Activated CD8-positive, alpha-beta memory T cell treated with anti-CD3 and anti-CD28 coated beads for 24 hours (primary cell): Measurements from ENCODE around the gene C1QTNF7.

Source experiments
- DNase-seq: peaks from one replicate; pipeline ENCODE4 v3.0.0-alpha.2; 2020

C1QTNF7 gene

DNA sequence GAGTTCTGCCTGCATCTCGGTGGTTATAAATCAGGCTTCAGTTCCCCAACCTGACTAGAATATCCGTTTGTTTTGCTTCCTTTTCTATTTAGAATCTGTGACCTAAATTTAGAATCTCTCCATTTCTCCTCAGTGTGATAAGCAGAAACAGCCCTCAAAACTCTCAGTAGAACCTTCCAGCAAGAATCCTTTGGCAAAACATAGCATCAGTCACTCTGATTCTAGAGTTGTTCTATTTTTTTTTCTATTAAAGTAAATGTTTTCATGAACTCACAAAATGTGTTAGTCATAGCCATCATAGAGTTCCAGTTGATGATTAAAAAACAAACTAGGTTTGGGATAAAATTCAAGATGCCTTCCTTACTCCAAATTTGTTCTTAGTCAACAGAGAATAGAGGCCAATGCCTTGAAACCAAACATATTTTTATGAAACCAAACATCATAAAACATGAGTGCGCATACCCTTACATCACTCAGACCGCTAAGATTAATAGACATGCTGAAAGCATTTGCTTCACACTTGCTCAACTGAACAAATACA, 13.2 kb upstream of the C1QTNF7 start:
- DNase-seq, result no peak

DNA sequence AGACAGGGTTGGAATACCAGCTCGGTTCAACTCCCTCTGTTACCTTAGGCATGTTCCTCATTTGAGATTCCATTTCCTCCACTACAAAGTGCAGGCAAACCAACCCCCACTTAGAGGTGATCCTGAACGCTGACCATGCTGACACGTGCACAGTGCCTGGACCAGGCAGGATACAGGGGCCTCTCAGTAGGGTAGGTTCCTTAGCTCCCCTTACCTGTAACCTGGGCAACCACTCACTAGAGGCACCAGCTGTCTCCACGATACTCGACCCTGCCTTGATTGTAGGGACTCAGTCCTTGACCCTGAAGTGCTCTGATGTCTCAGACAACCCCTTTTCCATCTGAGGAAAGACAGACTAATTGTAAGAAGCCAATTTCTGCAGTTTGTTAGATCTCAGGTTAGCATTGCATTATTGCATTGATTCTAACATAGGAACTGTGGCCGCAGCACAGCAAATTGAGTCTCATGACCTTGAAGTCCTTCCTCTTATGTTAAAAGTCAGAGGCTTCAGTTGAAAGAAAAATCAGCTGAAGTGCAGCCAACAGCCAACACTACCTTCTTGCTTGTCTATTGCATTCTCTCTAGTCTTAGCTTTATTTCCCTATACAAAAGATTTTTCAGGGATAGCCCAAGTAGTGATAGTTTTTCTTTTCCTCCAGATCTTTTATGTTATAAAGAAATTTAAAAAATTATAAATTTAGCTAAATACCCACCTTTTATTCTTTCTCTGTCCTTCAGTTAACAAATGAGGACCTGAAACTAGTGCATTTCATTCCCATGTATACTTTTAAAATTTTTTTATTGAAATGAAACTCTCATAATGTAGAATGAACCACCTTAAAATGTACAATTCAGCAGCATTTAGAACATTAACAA, 11.2 kb upstream of the C1QTNF7 start:
- DNase-seq, result no peak

DNA sequence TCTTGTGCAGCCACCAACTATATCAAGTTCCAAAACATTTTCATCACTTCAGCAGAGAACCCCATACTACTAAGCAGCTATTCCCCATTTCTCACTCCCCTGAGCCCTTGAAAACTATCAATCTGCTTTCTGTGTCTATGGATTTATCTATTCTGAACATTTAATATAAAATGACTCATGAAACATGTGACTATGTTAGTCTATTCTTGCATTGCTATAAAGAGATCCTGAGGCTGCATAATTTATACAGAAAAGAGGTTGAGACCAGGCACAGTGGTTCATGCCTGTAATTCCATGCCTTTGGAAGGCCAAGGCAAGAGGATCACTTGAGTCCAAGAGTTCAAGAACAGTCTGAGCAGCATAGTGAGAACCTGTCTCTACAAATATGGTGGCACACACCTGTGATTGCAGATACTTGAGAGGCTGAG, 10.6 kb upstream of the C1QTNF7 start:
- DNase-seq, result no peak

DNA sequence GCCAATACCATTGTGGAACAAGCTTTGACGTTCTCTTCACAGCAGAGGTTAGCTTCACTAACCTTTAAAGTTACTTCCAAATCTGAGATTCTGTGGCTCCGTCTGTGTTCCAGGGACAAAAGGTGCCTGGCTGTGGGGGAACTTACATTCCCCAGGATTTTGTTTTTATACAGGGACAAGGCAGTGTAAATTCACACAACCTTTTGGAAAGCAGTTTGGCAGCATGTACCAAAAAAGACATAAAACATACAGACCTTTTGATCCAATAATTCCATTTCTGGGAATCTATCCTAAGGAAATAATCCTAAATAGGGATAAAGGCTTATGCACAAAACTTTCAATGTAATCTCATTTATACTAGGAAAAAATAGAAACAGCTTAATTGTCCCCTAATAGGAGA, 8.9 kb upstream of the C1QTNF7 start:
- no peak for DNase-seq

DNA sequence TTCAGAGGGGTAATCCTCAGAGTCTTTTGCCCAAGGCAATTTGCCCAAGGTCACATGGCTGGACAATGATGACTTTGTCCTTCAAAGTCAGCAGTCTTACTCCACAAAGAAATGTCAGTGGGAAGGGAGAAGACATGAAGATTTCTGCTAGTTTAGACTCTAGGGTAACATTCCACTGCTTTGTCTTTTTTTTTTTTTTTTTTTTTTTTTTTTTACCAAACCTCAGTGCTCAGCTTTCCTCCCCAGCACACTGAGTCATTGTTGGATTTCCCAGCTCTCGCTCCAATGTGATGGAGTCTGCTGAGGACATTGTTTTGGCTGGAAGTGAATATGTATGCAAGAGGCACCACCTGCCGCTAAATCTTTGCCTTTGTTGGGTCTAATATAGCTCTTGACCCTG, 7.2 kb upstream of the C1QTNF7 start:
- no peak for DNase-seq

DNA sequence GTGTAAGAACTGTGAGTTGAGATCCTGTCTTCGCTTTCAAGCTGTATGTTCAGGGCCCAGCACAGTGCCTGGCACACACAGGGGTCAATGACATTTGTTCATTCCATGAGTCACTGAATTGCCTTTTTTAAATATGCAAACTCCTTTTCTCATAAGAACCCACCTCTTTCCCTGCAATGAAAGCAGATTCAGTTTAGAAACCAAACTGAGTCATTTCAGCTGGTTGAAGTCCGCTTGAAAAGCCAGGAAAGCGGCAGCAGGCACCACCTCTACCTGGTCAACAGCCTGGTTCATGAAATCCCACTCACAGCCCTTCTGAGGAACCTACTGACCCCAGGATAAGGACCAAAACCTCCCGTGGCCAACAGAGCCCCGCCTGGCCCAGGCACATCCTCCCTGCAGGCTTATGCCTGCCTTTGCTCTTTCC, 4.5 kb upstream of the C1QTNF7 start:
- DNase-seq, result no peak

DNA sequence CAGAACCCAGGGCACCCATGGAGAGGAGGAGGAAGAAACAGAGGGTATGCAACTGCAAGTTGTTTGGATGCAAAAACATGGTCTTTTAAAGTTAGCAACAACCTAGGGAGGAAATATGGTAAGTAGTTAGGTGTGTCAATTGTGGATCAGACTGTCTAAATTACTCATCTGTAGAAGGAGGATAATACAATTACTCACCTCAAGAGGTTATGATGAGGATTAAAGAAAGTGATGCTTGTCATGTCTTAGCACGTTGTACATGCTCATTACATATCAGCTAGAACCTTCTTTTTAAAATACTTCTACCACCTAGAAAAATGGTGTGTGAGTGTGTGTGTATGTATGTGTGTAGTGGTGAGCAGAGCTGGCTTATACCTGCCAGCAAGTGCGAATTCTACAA, 2.3 kb upstream of the C1QTNF7 start:
- DNase-seq, result no peak

DNA sequence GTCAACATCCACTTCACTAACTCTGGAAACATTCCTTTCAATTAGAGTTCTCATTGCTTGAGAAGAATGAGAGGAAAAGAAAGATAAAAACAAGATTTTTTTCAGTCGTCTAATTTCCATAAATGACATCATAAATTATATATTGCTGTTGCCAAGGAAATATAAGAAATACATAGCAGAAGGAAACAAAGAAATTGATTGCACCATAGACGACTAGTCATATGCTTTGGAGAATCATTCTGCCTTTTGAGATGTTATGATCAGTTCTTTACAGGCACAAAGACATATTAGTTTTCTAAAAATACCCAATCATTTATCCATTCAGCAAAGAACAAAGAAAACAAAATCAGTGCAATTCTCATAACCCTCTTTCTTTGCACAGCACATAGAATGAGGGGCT, 672 bp upstream of the C1QTNF7 start:
- DNase-seq, result no peak

DNA sequence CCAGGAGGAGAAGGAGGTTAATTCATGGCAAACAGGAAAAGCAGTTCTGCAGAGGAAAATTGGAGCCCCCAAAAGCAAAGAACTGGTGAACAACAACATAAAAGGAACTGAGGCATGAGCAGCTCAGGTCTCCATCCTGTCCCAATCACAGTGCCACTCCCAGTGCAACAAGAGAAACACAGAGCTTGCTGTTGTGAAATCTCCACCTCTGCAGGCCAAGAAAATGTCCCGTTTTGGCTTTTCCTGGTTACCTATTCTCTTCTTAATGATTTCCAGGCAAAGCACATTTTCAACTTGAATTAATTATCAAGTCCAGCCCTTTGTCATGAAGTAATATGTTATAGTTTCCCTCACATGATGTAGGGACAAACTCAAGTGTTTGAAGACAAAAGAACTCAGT, 778 bp downstream of the C1QTNF7 start:
- no peak for DNase-seq

DNA sequence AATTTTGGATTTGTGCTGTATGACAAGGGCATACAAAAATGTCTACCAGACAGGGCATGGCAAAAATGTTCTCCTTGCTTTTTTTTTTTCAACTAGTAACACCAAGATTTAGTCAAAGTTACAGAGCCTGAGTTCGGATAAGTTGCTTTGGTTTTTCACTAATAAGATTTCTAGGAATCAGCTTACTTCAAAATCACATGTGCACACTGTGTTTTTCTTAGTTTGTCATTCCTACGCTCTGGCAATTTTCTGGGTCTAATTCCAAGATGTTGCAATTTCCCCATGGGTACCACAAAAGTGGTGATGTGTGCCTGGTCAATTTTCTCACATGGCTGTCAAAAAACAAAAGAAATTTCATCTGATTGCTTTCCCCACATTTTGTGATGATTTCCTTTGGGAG, 6.3 kb downstream of the C1QTNF7 start:
- DNase-seq, result no peak

DNA sequence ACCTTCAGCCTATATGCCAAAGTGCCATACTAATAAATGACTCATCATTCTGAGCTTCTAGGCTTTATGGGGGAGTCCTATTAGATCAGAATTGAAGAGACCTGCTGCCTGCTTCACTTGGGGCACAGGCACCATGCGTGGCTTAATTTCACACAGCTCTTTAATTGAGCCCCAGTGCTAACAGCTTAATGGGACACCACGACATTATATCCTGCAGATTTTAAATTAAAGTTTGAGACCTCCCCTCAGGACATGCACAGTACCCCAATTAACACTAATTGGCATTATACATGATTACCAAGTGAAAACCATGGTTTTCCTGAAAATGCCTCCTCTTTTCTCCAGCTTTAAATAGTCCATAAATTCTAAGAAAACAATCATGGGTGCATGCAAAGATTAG, 6.8 kb downstream of the C1QTNF7 start:
- no peak for DNase-seq

DNA sequence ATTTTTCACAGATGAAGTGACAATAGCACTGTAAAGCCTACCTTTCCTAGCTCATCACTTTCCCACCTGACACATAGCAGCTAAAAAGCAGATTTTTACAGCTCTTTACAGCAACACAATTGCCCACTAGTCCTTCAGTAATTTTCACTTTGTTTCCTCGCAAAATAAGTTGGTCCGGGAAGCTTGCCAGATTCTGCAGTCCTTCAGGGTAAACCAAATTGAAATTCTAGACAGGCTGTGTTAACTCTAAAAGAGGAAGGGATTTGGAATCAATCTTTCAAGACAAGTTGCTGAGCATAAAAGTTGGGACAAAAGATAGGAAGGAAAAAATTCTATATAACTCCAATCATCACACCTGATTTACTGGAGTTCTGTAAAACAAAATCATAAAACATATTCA, 8.7 kb downstream of the C1QTNF7 start:
- DNase-seq, result no peak

DNA sequence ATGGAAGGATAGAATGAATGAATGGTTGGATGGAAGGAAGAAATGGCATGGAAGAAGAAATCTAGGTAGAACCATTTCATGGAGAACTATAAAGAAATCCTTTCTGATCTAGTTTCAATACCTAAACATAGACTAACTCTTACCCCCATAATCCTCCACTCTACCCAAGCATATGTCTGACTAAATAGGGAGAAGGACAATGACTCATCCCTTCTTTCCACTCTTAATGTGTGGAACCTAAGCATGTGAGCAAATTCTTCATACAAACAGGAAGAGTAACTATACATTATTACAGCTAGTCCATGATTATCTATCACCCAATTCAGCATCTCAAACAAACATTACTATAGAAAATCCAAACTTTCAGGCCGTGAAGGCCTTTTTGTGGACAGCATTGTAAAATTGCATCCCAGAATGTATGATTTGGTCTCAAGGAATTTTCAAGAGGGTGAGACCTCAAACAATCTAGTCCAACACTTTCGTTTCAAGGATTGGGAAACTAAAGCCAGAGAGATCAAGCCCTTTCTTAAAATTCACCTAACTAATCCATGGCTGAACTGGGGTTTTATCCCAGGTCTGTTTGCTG, 11.2 kb downstream of the C1QTNF7 start:
- DNase-seq, result no peak

DNA sequence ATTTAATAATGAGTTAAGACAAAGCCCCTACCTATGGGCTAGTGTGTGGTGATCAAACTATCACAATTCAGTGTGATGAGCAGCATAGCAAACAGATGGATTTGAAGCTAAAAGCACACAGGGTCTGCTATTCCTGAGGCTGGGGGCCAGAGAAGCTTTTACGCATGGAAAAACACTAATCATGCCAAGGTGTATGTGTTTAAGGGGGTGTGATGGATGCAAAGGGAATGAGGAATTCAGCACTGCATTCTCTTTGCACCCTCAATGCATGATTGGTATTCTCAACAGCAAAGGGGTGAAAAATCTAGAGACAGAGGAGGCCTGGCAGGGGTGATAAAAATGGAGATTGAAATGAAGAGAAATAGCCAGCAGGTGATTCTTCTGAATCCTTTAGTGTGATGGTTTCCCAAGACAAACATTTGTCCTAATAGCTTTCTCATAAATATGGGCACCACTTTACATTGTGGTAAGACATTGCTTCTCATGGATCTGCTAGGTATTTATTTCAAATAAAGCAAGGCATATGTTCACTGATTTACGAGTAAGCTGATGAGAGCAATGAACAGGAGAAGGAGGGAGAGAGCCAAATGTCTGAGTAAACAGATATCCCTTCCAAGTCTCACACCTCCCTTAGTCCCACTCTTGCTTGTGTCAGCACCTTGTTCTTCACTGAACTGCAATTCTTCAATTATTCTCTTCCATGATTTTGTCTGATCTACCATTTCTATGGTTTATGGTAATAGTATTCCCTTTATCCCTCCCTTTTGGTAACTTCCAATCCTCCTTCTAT, 15.7 kb downstream of the C1QTNF7 start:
- DNase-seq, result no peak

DNA sequence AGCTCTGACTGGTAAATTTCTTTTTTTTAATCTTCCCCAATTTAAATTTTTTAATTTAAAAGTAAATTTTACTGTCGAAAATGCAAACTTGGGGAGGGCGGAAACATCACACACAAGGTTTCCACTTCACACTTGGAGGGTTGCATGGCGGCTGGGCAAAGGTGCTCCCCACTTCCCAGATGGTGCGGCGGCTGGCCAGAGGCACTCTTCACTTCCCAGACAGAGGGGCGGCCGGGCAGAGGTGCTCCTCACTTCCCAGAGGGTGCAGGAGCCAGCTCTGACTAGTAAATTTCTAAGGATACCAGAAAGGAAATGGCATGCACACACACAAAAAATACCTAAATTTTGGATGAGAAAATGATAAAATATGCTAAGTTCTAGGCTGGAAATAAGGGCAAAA, 16.4 kb downstream of the C1QTNF7 start:
- DNase-seq, result no peak

DNA sequence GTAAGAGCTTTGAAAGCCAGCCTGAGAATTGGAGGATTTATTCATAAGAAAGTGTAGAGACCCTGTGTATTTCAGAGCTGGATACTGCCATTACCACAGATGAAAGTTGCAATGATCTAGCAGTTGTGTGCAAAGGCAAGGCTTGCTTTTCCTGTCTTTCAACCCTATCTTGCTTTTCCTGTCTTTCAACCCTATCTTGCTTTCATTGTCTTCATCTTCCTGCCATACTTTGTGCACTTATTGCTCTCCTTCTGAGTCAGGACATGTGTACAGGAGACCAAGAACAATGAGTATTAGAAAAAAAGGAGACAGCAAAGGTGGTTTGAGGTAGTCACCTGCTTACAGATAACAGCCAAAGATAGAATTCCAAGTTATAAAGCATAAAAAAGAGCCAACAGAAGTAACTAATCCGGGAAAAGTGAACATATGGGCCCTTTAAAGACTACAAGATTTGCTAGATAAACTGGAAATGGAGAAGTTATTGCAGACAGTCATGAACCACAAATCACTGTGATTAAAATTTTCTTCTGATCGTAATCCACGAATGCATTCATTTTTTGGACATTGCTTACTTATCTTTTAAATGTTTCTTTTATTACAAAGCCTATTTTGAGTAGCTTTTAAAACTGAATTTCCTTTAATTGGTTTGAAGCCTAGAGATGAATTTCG, 17.2 kb downstream of the C1QTNF7 start:
- no peak for DNase-seq

DNA sequence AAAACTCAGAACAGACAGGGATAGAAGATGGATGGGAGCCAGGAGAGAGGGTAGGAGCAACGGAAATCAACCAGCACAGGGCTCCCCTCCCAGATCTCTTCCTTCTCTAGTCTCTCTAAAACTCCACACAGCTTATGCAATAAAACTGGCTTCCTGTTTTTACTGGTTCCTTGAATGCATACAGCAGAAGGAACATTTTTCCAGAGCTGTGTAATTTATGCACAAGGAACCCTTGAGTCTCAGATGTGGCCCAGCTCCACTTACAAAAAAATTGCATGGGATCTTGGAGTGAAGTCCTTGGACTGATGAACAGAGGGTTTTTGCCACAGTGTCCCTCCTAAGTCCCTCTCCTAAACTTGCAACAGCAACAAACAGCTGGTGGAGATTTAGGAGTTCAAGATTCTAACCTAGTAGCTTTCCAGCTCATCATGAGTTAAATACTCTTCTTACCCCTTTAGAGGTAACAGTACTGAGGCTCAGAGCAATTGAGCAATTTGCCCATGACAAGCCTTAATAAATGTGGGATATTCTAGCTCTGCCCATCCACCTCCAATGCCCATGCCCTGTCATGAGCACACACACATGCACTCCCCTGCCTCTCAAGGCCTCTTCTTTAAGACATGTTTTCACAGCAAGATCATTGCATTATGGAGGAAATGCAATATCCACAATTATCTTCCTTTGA, 23.5 kb downstream of the C1QTNF7 start:
- DNase-seq, result no peak

DNA sequence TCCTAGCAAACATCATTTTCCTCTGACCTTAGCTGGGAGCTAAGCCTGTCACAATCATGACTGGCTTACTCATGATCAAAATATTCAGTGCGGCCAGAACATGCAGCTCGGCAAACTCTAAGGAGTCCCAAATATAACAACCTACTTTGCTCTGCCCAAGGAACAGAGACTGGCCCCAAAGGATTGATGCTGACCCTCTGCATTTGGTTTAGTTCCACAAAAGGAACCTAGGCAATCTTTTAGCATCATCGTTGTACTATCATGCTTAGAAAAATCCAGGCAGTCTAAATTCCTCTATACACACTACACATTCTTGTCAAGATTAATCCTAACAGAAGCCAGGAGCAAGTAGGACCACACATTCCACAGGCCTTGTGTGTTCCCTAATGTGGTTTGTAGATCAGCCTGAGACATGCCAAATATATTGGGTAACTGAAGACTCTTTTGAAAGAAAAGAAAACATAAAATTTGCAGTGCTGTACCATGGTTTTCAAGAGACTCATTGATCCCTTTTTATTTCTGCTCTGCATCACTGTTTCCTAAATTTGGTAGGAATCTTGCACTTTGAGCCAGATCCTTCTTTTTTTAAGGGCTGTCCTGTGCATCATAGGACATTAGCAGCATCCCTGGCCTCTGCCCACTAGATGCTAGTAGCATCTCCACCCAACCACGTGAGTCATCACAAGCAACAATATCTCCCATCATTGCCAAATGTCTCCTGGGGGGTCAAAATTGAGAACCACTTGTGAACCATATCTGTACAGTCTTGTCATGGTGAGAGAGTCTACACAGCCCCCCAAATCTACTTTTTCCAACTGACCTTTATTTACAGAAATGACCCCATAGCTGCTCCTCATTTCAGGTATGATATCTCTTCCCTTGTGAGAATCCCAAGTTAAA, 24.3 kb downstream of the C1QTNF7 start:
- no peak for DNase-seq

DNA sequence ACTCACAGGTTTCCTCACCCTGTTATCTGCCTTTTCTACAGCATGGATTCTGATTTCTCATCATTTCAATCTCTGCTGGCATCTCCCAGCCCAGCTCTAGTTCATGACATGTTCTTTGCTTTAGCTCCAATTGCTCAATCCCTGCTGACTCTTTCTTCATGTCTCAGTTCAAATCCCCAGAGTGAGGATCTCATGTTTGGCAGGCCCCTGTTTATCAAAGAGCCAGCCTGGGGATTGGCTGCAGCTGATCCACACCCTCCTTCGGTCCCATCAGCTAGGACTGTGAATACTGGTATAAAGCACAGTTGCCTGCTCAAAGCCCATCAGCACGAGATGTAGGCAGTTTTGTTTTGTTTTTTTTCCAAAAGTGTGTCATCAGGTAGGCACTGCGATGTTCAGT, 27.5 kb downstream of the C1QTNF7 start:
- DNase-seq, result no peak

DNA sequence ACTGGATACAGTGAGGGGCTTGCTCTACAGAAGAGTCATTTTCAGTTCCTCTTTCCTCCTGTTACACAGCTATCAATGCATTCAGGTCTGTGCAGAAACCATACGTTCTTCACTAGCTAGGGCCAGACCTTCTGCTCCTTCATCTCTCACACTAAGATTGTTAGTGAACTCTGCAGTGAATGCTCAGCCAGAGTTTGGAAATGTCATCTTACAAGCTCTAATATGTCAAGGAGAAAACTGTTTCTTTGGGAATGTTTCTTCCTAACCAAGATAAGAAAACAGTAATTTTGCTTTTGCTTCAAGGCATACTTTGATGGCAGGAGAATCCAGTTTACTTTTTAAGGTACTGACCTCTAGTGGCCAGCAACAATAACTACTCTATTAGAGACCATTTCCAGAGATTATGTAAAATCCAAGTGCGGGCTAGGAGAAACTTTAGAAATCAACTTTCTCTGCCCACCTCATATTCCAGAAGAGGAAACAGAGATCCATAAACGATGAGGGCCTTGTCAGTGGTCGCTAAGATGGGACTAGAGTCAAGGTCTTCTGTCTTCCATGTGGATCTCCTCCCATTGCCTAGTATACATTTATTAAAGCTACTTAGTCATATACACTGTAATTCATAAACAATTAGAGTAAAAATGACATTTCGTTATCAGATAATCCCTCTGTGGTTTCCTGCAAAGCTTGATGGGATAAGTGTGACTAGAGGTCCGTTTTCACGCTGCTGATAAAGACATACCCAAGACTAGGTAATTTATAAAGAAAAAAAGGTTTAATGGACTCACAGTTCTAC, 29.8 kb downstream of the C1QTNF7 start:
- DNase-seq, result no peak
